WI38 (cell line): Measurements from ENCODE around the gene FAM120A.

Experiments used
- H3K4me3 ChIP-seq: 2 replicates; pipeline ENCODE4 v1.5.1; 2011; ENCODE audit warnings: low read depth, mild to moderate bottlenecking, control low read depth, low read length
- TF ChIP-seq, protein P1 (sequence below): IDR thresholded peaks from 2 replicates; pipeline ENCODE4 v1.5.1; 2012; ENCODE audit warnings: low read depth, mild to moderate bottlenecking, control low read depth, low read length

FAM120A gene

GRCh38 chr9:93466416-93467061 is 15.1 kb downstream of the FAM120A start:
- H3K4me3 ChIP-seq = no peak overlapping the region

GRCh38 chr9:93467062-93467416 is 15.6 kb downstream of the FAM120A start:
- no peak overlapping the region for H3K4me3 ChIP-seq
- TF ChIP-seq, protein P1, sequence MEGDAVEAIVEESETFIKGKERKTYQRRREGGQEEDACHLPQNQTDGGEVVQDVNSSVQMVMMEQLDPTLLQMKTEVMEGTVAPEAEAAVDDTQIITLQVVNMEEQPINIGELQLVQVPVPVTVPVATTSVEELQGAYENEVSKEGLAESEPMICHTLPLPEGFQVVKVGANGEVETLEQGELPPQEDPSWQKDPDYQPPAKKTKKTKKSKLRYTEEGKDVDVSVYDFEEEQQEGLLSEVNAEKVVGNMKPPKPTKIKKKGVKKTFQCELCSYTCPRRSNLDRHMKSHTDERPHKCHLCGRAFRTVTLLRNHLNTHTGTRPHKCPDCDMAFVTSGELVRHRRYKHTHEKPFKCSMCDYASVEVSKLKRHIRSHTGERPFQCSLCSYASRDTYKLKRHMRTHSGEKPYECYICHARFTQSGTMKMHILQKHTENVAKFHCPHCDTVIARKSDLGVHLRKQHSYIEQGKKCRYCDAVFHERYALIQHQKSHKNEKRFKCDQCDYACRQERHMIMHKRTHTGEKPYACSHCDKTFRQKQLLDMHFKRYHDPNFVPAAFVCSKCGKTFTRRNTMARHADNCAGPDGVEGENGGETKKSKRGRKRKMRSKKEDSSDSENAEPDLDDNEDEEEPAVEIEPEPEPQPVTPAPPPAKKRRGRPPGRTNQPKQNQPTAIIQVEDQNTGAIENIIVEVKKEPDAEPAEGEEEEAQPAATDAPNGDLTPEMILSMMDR = no peak

More at GRCh38 chr9:93466416-93467061, 15.1 kb downstream of the FAM120A start:
- TF ChIP-seq, protein P1 = no peak

DNA sequence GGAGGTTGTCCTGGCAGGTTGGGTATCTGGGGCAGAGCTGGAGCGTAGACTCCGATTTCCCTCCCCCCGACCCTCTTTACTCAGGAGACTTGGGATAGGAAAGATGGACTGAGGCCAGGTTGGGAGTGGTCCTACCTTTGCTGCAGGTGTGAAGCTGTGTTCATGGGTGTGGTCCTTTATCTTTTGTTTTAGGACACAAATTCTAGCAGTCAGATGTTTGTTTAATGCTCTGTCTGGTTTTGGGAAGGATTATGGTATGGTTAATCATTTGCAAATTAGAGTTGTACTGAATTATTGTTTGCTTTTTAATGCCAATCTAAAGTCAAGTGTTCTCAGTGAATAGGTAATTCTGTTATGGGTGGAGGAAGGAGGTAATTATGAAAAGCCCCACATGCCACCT is 16.0 kb downstream of the FAM120A start:
- no peak overlapping the region for H3K4me3 ChIP-seq

DNA sequence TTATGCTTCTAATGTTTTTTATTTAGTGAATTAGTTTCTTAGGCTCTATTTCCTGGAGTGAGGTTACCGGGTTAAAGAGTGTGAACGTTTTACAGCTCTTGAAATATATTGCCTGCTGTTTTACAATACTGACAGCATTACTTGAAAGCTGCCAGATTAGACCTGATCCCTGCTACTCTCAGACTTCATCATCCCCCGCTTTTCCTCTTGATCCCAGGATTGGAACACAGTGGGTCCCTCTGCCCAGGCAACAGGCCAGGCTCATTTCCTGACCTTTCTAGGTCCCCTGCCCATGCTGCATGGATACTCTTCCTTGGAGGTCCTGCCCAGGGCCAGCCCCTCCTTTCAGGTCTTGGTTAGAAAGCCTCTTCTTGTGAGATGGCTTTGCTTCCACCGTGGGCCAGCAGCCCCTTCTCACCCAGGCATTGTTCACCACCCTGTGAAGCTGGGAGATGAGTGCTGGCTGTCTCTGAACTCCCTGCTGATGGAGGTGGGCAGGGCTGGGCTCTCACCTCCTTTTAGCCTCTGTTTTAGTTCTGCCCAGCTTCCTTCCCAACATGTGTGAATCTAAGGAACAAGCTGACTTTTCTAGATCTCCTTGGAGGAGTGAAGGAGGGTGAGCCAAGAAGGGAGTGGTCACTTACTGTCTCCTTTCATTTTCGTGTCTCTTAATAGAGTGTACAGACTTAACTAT is 17.4 kb downstream of the FAM120A start:
- TF ChIP-seq, protein P1 = no peak
- peak overlapping the region; percentile 32 for H3K4me3 ChIP-seq

More for the DNA sequence above, 16.0 kb downstream of the FAM120A start:
- TF ChIP-seq, protein P1 = no peak

DNA sequence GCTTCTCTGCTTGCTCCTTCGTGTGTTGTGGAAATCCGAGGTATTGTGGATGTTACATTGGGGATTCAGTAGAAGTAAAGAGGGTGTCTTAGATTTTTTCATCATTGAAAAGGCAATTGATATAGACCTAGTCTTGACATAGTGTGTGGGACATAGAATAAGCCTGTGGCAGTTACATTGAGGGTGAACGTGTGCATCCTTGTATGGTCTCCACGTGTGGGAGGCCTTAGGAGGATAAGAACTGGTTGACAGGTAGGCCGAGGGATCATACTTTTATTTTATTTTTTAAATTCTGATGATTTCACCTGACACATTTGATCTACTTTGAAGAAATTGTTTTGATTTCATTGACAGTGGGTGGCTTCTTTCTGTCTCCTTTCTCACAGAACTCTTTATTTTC is 18.9 kb downstream of the FAM120A start:
- TF ChIP-seq, protein P1 = no peak
- no peak overlapping the region for H3K4me3 ChIP-seq

DNA sequence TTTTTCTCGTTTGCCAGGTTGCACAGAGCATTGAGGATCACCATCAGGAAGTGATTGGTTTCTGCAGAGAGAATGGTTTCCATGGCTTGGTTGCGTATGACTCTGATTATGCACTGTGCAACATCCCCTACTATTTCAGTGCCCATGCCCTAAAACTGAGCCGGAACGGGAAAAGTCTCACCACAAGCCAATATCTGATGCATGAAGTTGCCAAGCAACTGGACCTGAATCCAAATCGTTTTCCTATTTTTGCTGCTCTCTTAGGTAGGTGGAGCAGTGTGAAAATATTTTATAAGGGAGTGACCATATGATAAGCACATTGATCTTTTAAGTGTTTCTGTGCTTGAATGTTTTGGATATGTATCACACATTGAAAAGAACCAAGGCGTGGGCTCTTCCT is 19.6 kb downstream of the FAM120A start:
- H3K4me3 ChIP-seq = no peak overlapping the region
- TF ChIP-seq, protein P1 = no peak

DNA sequence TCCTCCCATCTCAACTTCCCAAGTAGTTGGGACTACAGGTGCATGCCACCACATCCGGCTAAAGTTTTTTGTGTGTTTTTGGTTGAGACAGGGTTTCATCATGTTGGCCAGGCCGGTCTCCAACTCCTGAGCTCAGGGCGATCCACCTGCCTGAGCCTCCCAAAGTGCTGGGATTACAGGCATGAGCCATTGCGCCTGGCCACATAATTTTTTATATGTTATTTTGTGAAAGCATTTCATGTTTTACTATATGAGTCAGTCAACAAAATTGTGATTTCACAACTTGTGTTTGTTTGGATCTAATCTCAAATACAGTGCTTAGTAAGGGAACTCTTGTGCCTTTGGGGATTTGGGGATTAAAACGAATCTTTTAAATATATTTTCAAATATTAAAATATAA is 21.9 kb downstream of the FAM120A start:
- TF ChIP-seq, protein P1 = no peak
- H3K4me3 ChIP-seq = no peak overlapping the region
